Measurements from ENCODE around the gene FUT3. TPM values are rescaled to one million over a fixed set of nuclear protein-coding genes. Genes with fewer than 3 reads are reported as not detected.

The FUT3 gene
- total RNA-seq, 1 donor from 2014 or later, result 16.1 TPM

GRCh38 chr19:5831159-5831558 lies 20.1 kb downstream of the FUT3 start:
- DNase-seq (ENCODE audit: low read depth) (no peak), FAIRE-seq (no peak)
- no peaks in the 10 kb centered on the region for H3K27me3 ChIP-seq (ENCODE audit: control insufficient read depth, insufficient read depth, low read length)
- no peaks in the 10 kb centered on the region for H3K36me3 ChIP-seq (ENCODE audit: control insufficient read depth, insufficient read depth, low read length)
- TF ChIP-seq, protein P1, sequence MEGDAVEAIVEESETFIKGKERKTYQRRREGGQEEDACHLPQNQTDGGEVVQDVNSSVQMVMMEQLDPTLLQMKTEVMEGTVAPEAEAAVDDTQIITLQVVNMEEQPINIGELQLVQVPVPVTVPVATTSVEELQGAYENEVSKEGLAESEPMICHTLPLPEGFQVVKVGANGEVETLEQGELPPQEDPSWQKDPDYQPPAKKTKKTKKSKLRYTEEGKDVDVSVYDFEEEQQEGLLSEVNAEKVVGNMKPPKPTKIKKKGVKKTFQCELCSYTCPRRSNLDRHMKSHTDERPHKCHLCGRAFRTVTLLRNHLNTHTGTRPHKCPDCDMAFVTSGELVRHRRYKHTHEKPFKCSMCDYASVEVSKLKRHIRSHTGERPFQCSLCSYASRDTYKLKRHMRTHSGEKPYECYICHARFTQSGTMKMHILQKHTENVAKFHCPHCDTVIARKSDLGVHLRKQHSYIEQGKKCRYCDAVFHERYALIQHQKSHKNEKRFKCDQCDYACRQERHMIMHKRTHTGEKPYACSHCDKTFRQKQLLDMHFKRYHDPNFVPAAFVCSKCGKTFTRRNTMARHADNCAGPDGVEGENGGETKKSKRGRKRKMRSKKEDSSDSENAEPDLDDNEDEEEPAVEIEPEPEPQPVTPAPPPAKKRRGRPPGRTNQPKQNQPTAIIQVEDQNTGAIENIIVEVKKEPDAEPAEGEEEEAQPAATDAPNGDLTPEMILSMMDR (IDR thresholded peaks at IDR 0.05; ENCODE audit: insufficient read depth, low read length, severe bottlenecking), result no peak
- H3K4me3 ChIP-seq (ENCODE audit: low read depth, low read length), result no peak overlapping the region

DNA sequence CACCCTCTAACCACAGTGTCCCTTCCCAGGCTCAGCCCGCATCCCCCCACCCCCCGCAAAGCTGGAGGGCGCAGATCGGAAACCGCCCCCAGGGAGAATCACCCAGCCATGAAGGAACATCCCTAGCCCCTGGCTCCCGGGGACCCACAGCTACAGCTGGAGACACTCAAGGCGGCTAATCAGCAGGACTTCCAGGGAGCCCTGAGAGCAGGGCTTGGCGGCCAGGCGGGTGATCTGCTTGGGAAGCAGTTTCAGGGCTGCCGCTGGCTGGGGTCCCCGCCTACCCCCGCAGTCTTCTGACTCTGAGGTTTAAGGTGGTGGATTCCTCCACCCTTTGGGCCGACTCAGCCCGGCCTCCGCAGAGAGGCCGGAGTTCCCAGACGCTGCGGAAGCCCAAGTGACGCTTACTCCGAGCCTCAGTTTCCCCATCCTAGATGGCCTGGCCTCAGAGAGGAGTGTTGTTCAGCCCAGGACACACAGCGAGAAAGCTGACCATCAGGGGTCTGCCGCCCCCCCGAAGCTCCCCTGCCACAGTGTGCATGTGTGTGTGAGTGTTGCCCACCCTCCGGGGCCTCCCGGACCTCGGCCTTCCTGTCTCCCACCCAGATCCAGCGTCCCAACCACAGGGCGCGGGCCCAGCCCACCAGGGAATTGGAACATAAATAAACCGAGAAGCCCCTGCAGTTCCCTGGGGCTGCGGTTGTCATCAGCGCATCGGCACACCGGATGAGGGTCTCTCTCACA lies 21.5 kb downstream of the FUT3 start:
- FAIRE-seq, result no peak
- DNase-seq (ENCODE audit: low read depth), result no peak
- Histone ChIP-seq H3K36me3 (ENCODE audit: control insufficient read depth, insufficient read depth, low read length) (no peaks in the 10 kb centered on the region), H3K27me3 (ENCODE audit: control insufficient read depth, insufficient read depth, low read length) (no peaks in the 10 kb centered on the region), H3K4me3 (ENCODE audit: low read depth, low read length) (no peak overlapping the region)
- TF ChIP-seq, protein P1 (IDR thresholded peaks at IDR 0.05; ENCODE audit: insufficient read depth, low read length, severe bottlenecking), result no peak

- no peak for DNase-seq (ENCODE audit: low read depth)
- peak overlapping the region; percentile 66 for H3K4me3 ChIP-seq (ENCODE audit: low read depth, low read length)
- FAIRE-seq, result peak; percentile 28
Observed at GRCh38 chr19:5828661-5829566, 22.3 kb downstream of the FUT3 start.

GRCh38 chr19:5827891-5828660 lies 23.2 kb downstream of the FUT3 start:
- FAIRE-seq (no peak), DNase-seq (ENCODE audit: low read depth) (peak; percentile 75)
- TF ChIP-seq, protein P1 (IDR thresholded peaks at IDR 0.05; ENCODE audit: insufficient read depth, low read length, severe bottlenecking), result no peak
- Histone ChIP-seq H3K4me3 (ENCODE audit: low read depth, low read length) (peak overlapping the region; percentile 66), H3K36me3 (ENCODE audit: control insufficient read depth, insufficient read depth, low read length) (no peaks in the 10 kb centered on the region), H3K27me3 (ENCODE audit: control insufficient read depth, insufficient read depth, low read length) (no peaks in the 10 kb centered on the region)

More at GRCh38 chr19:5828661-5829566, 22.3 kb downstream of the FUT3 start:
- H3K27me3 ChIP-seq (ENCODE audit: control insufficient read depth, insufficient read depth, low read length), result no peaks in the 10 kb centered on the region
- TF ChIP-seq, protein P1 (IDR thresholded peaks at IDR 0.05; ENCODE audit: insufficient read depth, low read length, severe bottlenecking), result no peak
- no peaks in the 10 kb centered on the region for H3K36me3 ChIP-seq (ENCODE audit: control insufficient read depth, insufficient read depth, low read length)

GRCh38 chr19:5827342-5827890 lies 23.8 kb downstream of the FUT3 start:
- no peak for FAIRE-seq
- Histone ChIP-seq H3K27me3 (ENCODE audit: control insufficient read depth, insufficient read depth, low read length) (no peaks in the 10 kb centered on the region), H3K36me3 (ENCODE audit: control insufficient read depth, insufficient read depth, low read length) (no peaks in the 10 kb centered on the region), H3K4me3 (ENCODE audit: low read depth, low read length) (peak overlapping the region; percentile 66)
- no peak for DNase-seq (ENCODE audit: low read depth)
- TF ChIP-seq, protein P1 (IDR thresholded peaks at IDR 0.05; ENCODE audit: insufficient read depth, low read length, severe bottlenecking), result no peak

Data from bronchial epithelial cell (primary cell).